GM12878 (cell line): ENCODE measurements around the gene PPP2R3C. TPM values are rescaled to one million over a fixed set of nuclear protein-coding genes. Genes with fewer than 3 reads are reported as not detected.

ENCODE experiments used
- ATAC-seq: fragments of 200-7000 bp; cut with Tn5 transposase; 3 replicates; pipeline ENCODE4 v1.9.1; 2020; ENCODE audit warnings: mild to moderate bottlenecking, moderate library complexity
- BruUV-seq: library from RNA; stranded (reverse); fragments of 400-500 nt; replicated peaks from 2 replicates; lab custom pipeline; 2021; lab: Mats Ljungman, UMichigan
- CTCF ChIA-PET: fragments of 300-600 bp; sonication (Branson Sonifier 250); formaldehyde crosslinking; extraction: SDS; loops from one replicate; lab custom pipeline; 2021; ENCODE audit warnings: inconsistent platforms; lab: Yijun Ruan, JAX
- POLR2A ChIA-PET: fragments of 350-600 bp; formaldehyde crosslinking; extraction: SDS; loops from one replicate; lab custom pipeline; 2021; ENCODE audit warnings: inconsistent platforms; lab: Charles Lee
- RAD21 ChIA-PET: fragments of 300-600 bp; sonication (Branson Sonifier 250); formaldehyde crosslinking; loops from one replicate; lab custom pipeline; 2023; ENCODE audit warnings: antibody characterized with exemption; ENCODE audit not compliant: unreplicated experiment; lab: Charles Lee
- SMC1A ChIA-PET: fragments of 300-600 bp; sonication (Branson Sonifier 250); formaldehyde crosslinking; loops from one replicate; lab custom pipeline; 2023; ENCODE audit not compliant: unreplicated experiment, uncharacterized antibody; lab: Charles Lee
- DNase-seq: peaks from one replicate; pipeline ENCODE4 v3.0.0-alpha.2; 2011; ENCODE audit warnings: low read depth, low spot score
- FAIRE-seq: peaks from 3 replicates; lab custom pipeline; 2011; peaks lifted over from hg19 to GRCh38; lab: Jason Lieb, UNC
- H2AFZ ChIP-seq: 2 replicates; pipeline ENCODE4 v1.6.0; 2011; ENCODE audit warnings: low read depth, low read length, control low read depth; ENCODE audit not compliant: control insufficient read depth
- H3K27ac ChIP-seq: 2 replicates; pipeline ENCODE4 v1.5.1; 2011; ENCODE audit warnings: control low read depth; ENCODE audit not compliant: control insufficient read depth, insufficient read depth
- H3K27me3 ChIP-seq, 2 experiments: replicated peaks in 1 of 2; 2 replicates each; pipeline versions ENCODE4 v1.6.0 to v1.6.1; 2011; ENCODE audit warnings: low read length in 1 of 2; ENCODE audit not compliant: control insufficient read depth in 2 of 2, insufficient read depth in 2 of 2
- H3K36me3 ChIP-seq, 2 experiments: 2 replicates each; pipeline ENCODE4 v1.5.1; 2011; ENCODE audit warnings: low read length in 1 of 2; ENCODE audit not compliant: control insufficient read depth in 2 of 2, insufficient read depth in 2 of 2
- H3K4me1 ChIP-seq: 2 replicates; pipeline ENCODE4 v1.6.1; 2011; ENCODE audit warnings: mild to moderate bottlenecking, low read length, moderate library complexity, mixed read lengths; ENCODE audit not compliant: control insufficient read depth, insufficient read depth
- H3K4me2 ChIP-seq: 2 replicates; pipeline ENCODE4 v1.6.0; 2011; ENCODE audit warnings: control low read depth; ENCODE audit not compliant: control insufficient read depth, insufficient read depth
- H3K4me3 ChIP-seq: fragments of 200-600 bp; sonication (generic); 2 replicates; pipeline ENCODE4 v1.5.1; 2016
- H3K79me2 ChIP-seq: 2 replicates; pipeline ENCODE4 v1.6.0; 2011; ENCODE audit warnings: low read length; ENCODE audit not compliant: control insufficient read depth, insufficient read depth
- H3K9ac ChIP-seq: 2 replicates; pipeline ENCODE4 v1.8.0; 2011; ENCODE audit warnings: low read length, control low read depth, mixed read lengths; ENCODE audit not compliant: control insufficient read depth, insufficient read depth
- H3K9me3 ChIP-seq: replicated peaks from 3 replicates; pipeline ENCODE4 v1.5.1; 2011; ENCODE audit warnings: mild to moderate bottlenecking, low read length; ENCODE audit not compliant: control insufficient read depth, insufficient read depth
- H4K20me1 ChIP-seq: 2 replicates; pipeline ENCODE4 v1.6.0; 2011; ENCODE audit not compliant: control insufficient read depth, insufficient read depth
- CEBPB ChIP-seq, 2 experiments: fragments of 150-350 bp in 1 of 2; IDR thresholded peaks; 2 replicates each; pipeline ENCODE4 v1.6.1; 2012 to 2014; ENCODE audit warnings: low read depth in 2 of 2, low read length in 2 of 2, borderline replicate concordance in 1 of 2, inconsistent platforms in 1 of 2
- IRF4 ChIP-seq: IDR thresholded peaks from 2 replicates; pipeline ENCODE4 v1.6.1; 2011; ENCODE audit warnings: low read depth, low read length
- KLF5 ChIP-seq: fragments of 450-650 bp; IDR thresholded peaks from 2 replicates; pipeline ENCODE4 v1.6.1; 2014; ENCODE audit warnings: mild to moderate bottlenecking; ENCODE audit not compliant: partially characterized antibody
- MXI1 ChIP-seq: fragments of 150-350 bp; IDR thresholded peaks from 2 replicates; pipeline ENCODE4 v1.6.1; 2011; ENCODE audit warnings: low read depth, mild to moderate bottlenecking, inconsistent platforms, low read length, improper control_type of control experiment
- POLR2AphosphoS5 ChIP-seq: IDR thresholded peaks from 2 replicates; pipeline ENCODE4 v1.6.1; 2011; ENCODE audit warnings: mild to moderate bottlenecking, low read length, inconsistent platforms
- TARDBP ChIP-seq: IDR thresholded peaks from 2 replicates; pipeline ENCODE4 v1.6.1; 2016; ENCODE audit warnings: borderline replicate concordance
- TBL1XR1 ChIP-seq: IDR thresholded peaks from 2 replicates; pipeline ENCODE4 v1.6.1; 2012; ENCODE audit warnings: low read depth, low read length, improper control_type of control experiment
- YY1 ChIP-seq: IDR thresholded peaks from 2 replicates; pipeline ENCODE4 v1.6.1; 2011; ENCODE audit warnings: low read depth, mild to moderate bottlenecking, low read length
- ZBTB11 ChIP-seq: fragments of 450-650 bp; formaldehyde crosslinking; IDR thresholded peaks from 2 replicates; pipeline ENCODE4 v1.5.0; 2022; ENCODE audit warnings: mild to moderate bottlenecking, missing genetic modification characterization
- ZNF592 ChIP-seq: fragments of 450-650 bp; IDR thresholded peaks from 2 replicates; pipeline ENCODE4 v1.6.1; 2017; ENCODE audit warnings: mild to moderate bottlenecking, moderate library complexity
- WGBS: methylation state at CpG from one replicate; pipeline ENCODE4 v1.1.6; 2016; ENCODE audit warnings: low lambda C conversion rate; ENCODE audit not compliant: insufficient replicate concordance, insufficient coverage; ENCODE audit errors: missing lambda C conversion rate; 5-methylcytosine and 5-hydroxymethylcytosine counted together
- in situ Hi-C: fragments of 300-500 bp; cut with MboI; formaldehyde crosslinking; loops from 9 replicates; pipeline ENCODE4 v1.14.3; 2018; ENCODE audit warnings: mixed read lengths
- intact Hi-C: fragments of 100-400 bp; cut with micrococcal nuclease; formaldehyde crosslinking; loops from one replicate; pipeline ENCODE4 v1.14.2; 2022; ENCODE audit not compliant: unreplicated experiment
- polyA plus RNA-seq, 11 experiments: library from polyadenylated mRNA; depleted of rRNA in 4 of 11; unstranded in 6 of 11; stranded (reverse) in 5 of 11; fragments of >200 nt; fragmentation: Nextera tagmentation in 4 of 11; fragmentation: Illumina TruSeq in 1 of 11; extraction: Ambion mirVana in 4 of 11; extraction: Trizol in 1 of 11; gene quantifications; 1 replicate in 1 of 11; 2 replicates in 10 of 11; pipeline versions ENCODE4 v1.2.1 to v1.2.3, GENCODE V29; 2011 to 2016; ENCODE audit warnings: inconsistent platforms in 2 of 11, missing spikeins in 2 of 11, low read depth in 1 of 11
- total RNA-seq, 4 experiments: library from RNA; depleted of rRNA in 3 of 4; stranded (reverse); fragments of >200 nt in 3 of 4; fragmentation: Illumina TruSeq in 1 of 4; extraction: Trizol in 1 of 4; gene quantifications; 2 replicates each; pipeline versions ENCODE4 v1.2.1 to v1.2.3, GENCODE V29; 2013 to 2021

Gene PPP2R3C
- total and polyA plus RNA-seq, 10 of the 15 experiments (the other 5 are each of a cell fraction or from before 2014, with no cell fraction given) = 27.6 to 80.5 (median 42.9) TPM

- H3K79me2 ChIP-seq = peaks cover 3% of the 10 kb centered on the region
These were observed 36.7 kb upstream of the PPP2R3C start for GRCh38 chr14:35158491-35158890.

More at GRCh38 chr14:35158491-35158890, 36.7 kb upstream of the PPP2R3C start:
- Histone ChIP-seq H3K4me1 (peaks cover 19% of the 10 kb centered on the region), H4K20me1 (no peaks in the 10 kb centered on the region), H3K4me3 (no peak overlapping the region), H3K27me3 (no peaks in the 10 kb centered on the region), H3K36me3 (0 out of 4 replicates have a peak, but pooled peaks cover 1 to 6% of the 10 kb centered on the region in 2 experiments), H3K9ac (no peak overlapping the region), H2AFZ (no peak overlapping the region), H3K4me2 (no peak overlapping the region), H3K9me3 (no peaks in the 10 kb centered on the region), H3K27ac (no peak overlapping the region)
- no peak for ATAC-seq
- intact Hi-C loops = no loop called here
- ChIA-PET SMC1A (interaction anchor here (0.7 to 5.9 kb wide), 8 partner anchors 8 to 264 kb away, joined by 3 to 41 read pairs (median 3); partner anchors contain the start of gene NFKBIA), CTCF (interaction anchor here (1.7 to 2.3 kb wide), 5 partner anchors 15 to 263 kb away, joined by 4 to 10 read pairs (median 6); no protein-coding TSS in a partner anchor), RAD21 (interaction anchor here (1.7 kb wide), 1 partner anchor 247 kb away, joined by 5 read pairs; no protein-coding TSS in a partner anchor), POLR2A (interaction anchor here (1.1 to 2.7 kb wide), 5 partner anchors 11 to 258 kb away, joined by 3 to 10 read pairs (median 4); partner anchors contain the start of gene NFKBIA)
- in situ Hi-C loops = no loop called here
- DNase-seq = no peak
- FAIRE-seq = no peak
- TF ChIP-seq POLR2AphosphoS5 = no peak
- no peak for TF ChIP-seq IRF4
- TF ChIP-seq KLF5 = no peak
- no peak for TF ChIP-seq MXI1
- no peak for TF ChIP-seq TARDBP
- TF ChIP-seq ZNF592 = no peak
- no peak for TF ChIP-seq YY1
- TF ChIP-seq ZBTB11 (CRISPR knock-in tag) = no peak
- no peak for TF ChIP-seq TBL1XR1
- TF ChIP-seq CEBPB (IDR thresholded peaks at IDR 0.05; ENCODE audit: borderline replicate concordance in 1 of 2, low read depth in 2 of 2, low read length in 2 of 2) = no peak
- 98% methylated on average over 2 of the region's 2 CpGs for WGBS
- BruUV-seq = no TSS peak
